ENCODE results near the gene N4BP2L2. TPM values are rescaled to one million over a fixed set of nuclear protein-coding genes. Genes with fewer than 3 reads are reported as not detected.

N4BP2L2 gene
- total and polyA plus RNA-seq, 7 experiments from 2014 or later, result 129 to 358 (median 216) TPM

DNA sequence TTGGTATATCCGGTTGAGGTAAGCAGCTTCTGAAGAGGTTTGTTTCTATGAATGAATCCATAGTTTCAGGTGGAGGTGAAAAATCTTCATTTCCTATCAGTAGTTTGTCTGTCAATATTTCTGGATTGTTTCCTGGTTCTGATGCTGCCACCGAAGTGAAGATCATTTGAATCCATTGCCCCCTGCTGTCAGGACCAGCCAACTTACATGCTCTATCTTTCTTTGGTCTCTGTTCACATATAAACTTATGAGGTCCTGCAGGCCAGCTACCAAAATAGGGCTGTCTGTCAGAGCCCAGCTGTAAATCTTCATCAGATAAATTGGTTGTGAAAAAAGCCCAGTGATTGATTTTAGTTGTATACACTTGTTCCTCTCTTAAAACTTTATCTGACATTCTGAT, 95.5 kb downstream of the N4BP2L2 start:
- Histone ChIP-seq H3K9me3 (ENCODE audit: control insufficient read depth in 2 of 3, low read length in 3 of 3) (no peaks in the 10 kb centered on the region), H3K4me1 (ENCODE audit: control insufficient read depth in 2 of 2, insufficient read depth in 2 of 2, low read length in 2 of 2) (no peaks in the 10 kb centered on the region), H3K4me3 (ENCODE audit: low read length) (no peak overlapping the region), H3K36me3 (ENCODE audit: control insufficient read depth in 2 of 3, insufficient read depth in 3 of 3, low read length in 3 of 3) (no peaks in the 10 kb centered on the region), H3K27ac (ENCODE audit: low read depth, low read length) (no peak overlapping the region), H3K27me3 (ENCODE audit: control insufficient read depth in 2 of 2, insufficient read depth in 2 of 2, low read length in 2 of 2) (no peaks in the 10 kb centered on the region)
- peak in 7 of 9 donors; percentile 12 to 59 (median 37) for DNase-seq
- POLR2A ChIA-PET, result interaction anchor here (1.4 kb wide), 1 partner anchor 13 kb away, joined by 5 read pairs; no protein-coding TSS in a partner anchor
- Mint-ChIP-seq H3K4me3 (no peak overlapping the region), H3K9me3 (no peaks in the 10 kb centered on the region), H3K27me3 (no peaks in the 10 kb centered on the region), H3K36me3 (peaks cover 2 to 15% (median 7%) of the 10 kb centered on the region in 5 donors), H3K27ac (peak overlapping the region in 3 of 9 donors; percentile 2 to 25 (median 6)), H3K4me1 (peaks cover 0 to 10% (median 3%) of the 10 kb centered on the region in 7 donors)
- intact Hi-C loops (cut with micrococcal nuclease), result loop anchor here (1.0 to 5.0 kb wide), 9 partner anchors 15 to 533 kb away; partner anchors contain the start of genes BRCA2 (in 1 of the 2), N4BP2L1 (in 1 of the 2) and ZAR1L (in 1 of the 2)
- CTCF ChIA-PET, result interaction anchor here (1.2 to 1.4 kb wide), 2 partner anchors 60 to 175 kb away, joined by 3 read pairs; no protein-coding TSS in a partner anchor
- peak; percentile 79 for ATAC-seq

DNA sequence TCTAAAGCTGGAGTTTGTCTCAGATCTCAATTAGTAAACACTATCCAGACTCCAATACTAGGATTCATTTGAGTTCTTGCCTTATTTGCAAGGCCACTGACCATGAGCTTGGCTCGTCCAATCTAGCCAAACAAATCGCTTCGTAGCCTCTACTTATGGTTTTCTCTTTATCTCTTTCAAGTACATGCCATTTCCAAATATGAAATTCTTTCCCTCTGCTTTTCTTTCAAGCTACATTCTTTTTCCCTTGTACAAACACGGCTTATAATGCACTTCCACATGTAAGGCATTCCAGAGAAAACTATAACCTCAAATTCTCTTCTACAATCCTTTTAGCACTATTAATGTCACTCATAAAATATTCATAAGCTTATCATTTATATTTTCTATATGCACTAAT, 99.7 kb downstream of the N4BP2L2 start:
- DNase-seq, result no peak
- Mint-ChIP-seq H3K27me3 (no peaks in the 10 kb centered on the region), H3K4me1 (peaks cover 0 to 6% (median 3%) of the 10 kb centered on the region in 7 donors), H3K27ac (no peak overlapping the region), H3K36me3 (peaks cover 2 to 19% (median 9%) of the 10 kb centered on the region in 5 donors), H3K9me3 (no peaks in the 10 kb centered on the region), H3K4me3 (no peak overlapping the region)
- no peak overlapping the region for H3K27ac ChIP-seq (ENCODE audit: low read depth, low read length)
- H3K9me3 ChIP-seq (ENCODE audit: control insufficient read depth in 2 of 3, low read length in 3 of 3), result no peaks in the 10 kb centered on the region
- intact Hi-C loops (cut with micrococcal nuclease), result no loop called here
- H3K36me3 ChIP-seq (ENCODE audit: control insufficient read depth in 2 of 3, insufficient read depth in 3 of 3, low read length in 3 of 3), result no peaks in the 10 kb centered on the region
- ChIA-PET CTCF (interaction anchor here (1.0 kb wide), 1 partner anchor 170 kb away, joined by 4 read pairs; no protein-coding TSS in a partner anchor), POLR2A (no interaction called here)
- no peaks in the 10 kb centered on the region for H3K4me1 ChIP-seq (ENCODE audit: control insufficient read depth in 2 of 2, insufficient read depth in 2 of 2, low read length in 2 of 2)
- H3K4me3 ChIP-seq (ENCODE audit: low read length), result no peak overlapping the region
- H3K27me3 ChIP-seq (ENCODE audit: control insufficient read depth in 2 of 2, insufficient read depth in 2 of 2, low read length in 2 of 2), result no peaks in the 10 kb centered on the region
- no peak for ATAC-seq

GRCh38 chr13:32432856-32433255, 105.7 kb downstream of the N4BP2L2 start:
- DNase-seq (no peak), ATAC-seq (no peak)
- no peak overlapping the region for H3K4me3 Mint-ChIP-seq
- H3K4me1 Mint-ChIP-seq, result peaks cover 5 to 22% (median 15%) of the 10 kb centered on the region in 7 donors
- peak overlapping the region in 1 of 9 donors; percentile 31 for H3K27ac Mint-ChIP-seq
- intact Hi-C loops (cut with micrococcal nuclease), result no loop called here
- peaks cover 8 to 10% of the 10 kb centered on the region in 2 donors for H3K4me1 ChIP-seq (ENCODE audit: control insufficient read depth in 2 of 2, insufficient read depth in 2 of 2, low read length in 2 of 2)
- no peak overlapping the region for H3K4me3 ChIP-seq (ENCODE audit: low read length)
- POLR2A ChIA-PET, result interaction anchor here (0.8 kb wide), 1 partner anchor 118 kb away, joined by 3 read pairs; the partner anchor contains the start of genes BRCA2 and ZAR1L
- H3K9me3 ChIP-seq (ENCODE audit: control insufficient read depth in 2 of 3, low read length in 3 of 3), result no peaks in the 10 kb centered on the region
- no peaks in the 10 kb centered on the region for H3K9me3 Mint-ChIP-seq
- H3K27me3 ChIP-seq (ENCODE audit: control insufficient read depth in 2 of 2, insufficient read depth in 2 of 2, low read length in 2 of 2), result no peaks in the 10 kb centered on the region
- H3K27me3 Mint-ChIP-seq, result no peaks in the 10 kb centered on the region
- CTCF ChIA-PET, result no interaction called here
- H3K36me3 ChIP-seq (ENCODE audit: control insufficient read depth in 2 of 3, insufficient read depth in 3 of 3, low read length in 3 of 3), result peaks cover 0 to 2% (median 0%) of the 10 kb centered on the region in 3 experiments
- peaks cover 0 to 9% (median 5%) of the 10 kb centered on the region in 5 donors for H3K36me3 Mint-ChIP-seq
- no peak overlapping the region for H3K27ac ChIP-seq (ENCODE audit: low read depth, low read length)

DNA sequence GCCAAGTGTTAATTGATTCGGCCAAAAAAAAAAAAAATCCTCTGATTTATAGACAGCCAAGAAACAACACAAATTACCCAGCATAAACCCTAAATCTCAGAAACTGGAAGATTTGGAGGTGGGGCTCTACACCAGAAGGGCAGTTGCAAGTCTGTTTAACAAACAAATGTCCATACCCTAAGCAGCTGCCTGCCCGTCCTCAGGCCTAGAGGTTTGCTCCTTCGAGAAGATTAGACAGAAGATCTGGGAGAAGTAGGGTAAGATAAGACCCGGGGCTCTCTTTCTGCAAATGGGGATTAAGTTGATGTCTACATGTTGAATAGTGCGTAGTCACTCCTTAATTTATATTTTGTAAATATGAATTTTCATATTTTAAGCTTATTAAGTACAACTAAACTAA, 107.2 kb downstream of the N4BP2L2 start:
- CTCF ChIA-PET, result no interaction called here

GRCh38 chr13:32430018-32430747, 108.4 kb downstream of the N4BP2L2 start:
- intact Hi-C loops (cut with micrococcal nuclease), result no loop called here
- Histone ChIP-seq H3K27me3 (ENCODE audit: control insufficient read depth in 2 of 2, insufficient read depth in 2 of 2, low read length in 2 of 2) (no peaks in the 10 kb centered on the region), H3K36me3 (ENCODE audit: control insufficient read depth in 2 of 3, insufficient read depth in 3 of 3, low read length in 3 of 3) (peaks cover 0 to 11% (median 0%) of the 10 kb centered on the region in 3 experiments), H3K27ac (ENCODE audit: low read depth, low read length) (no peak overlapping the region), H3K9me3 (ENCODE audit: control insufficient read depth in 2 of 3, low read length in 3 of 3) (no peaks in the 10 kb centered on the region), H3K4me3 (ENCODE audit: low read length) (no peak overlapping the region), H3K4me1 (ENCODE audit: control insufficient read depth in 2 of 2, insufficient read depth in 2 of 2, low read length in 2 of 2) (peaks cover 16 to 17% of the 10 kb centered on the region in 2 donors)
- ChIA-PET CTCF (no interaction called here), POLR2A (interaction anchor here (1.5 to 5.4 kb wide), 2 partner anchors 12 to 115 kb away, joined by 5 to 55 read pairs; partner anchors contain the start of genes BRCA2 and ZAR1L)
- H3K4me3 Mint-ChIP-seq, result peak overlapping the region in 1 of 10 donors; percentile 55
- H3K27me3 Mint-ChIP-seq, result no peaks in the 10 kb centered on the region
- peaks cover 17 to 38% (median 30%) of the 10 kb centered on the region in 7 donors for H3K4me1 Mint-ChIP-seq
- ATAC-seq (no peak), DNase-seq (no peak)
- no peaks in the 10 kb centered on the region for H3K9me3 Mint-ChIP-seq
- H3K27ac Mint-ChIP-seq, result peak overlapping the region in 8 of 9 donors; percentile 7 to 84 (median 44)
- peaks cover 0 to 13% (median 6%) of the 10 kb centered on the region in 5 donors for H3K36me3 Mint-ChIP-seq

More for the DNA sequence above, 107.2 kb downstream of the N4BP2L2 start:
- H3K9me3 ChIP-seq (ENCODE audit: control insufficient read depth in 2 of 3, low read length in 3 of 3), result no peaks in the 10 kb centered on the region
- no peak overlapping the region for H3K4me3 ChIP-seq (ENCODE audit: low read length)
- POLR2A ChIA-PET, result no interaction called here
- ATAC-seq (no peak), DNase-seq (no peak)
- H3K27ac Mint-ChIP-seq, result no peak overlapping the region
- H3K4me1 ChIP-seq (ENCODE audit: control insufficient read depth in 2 of 2, insufficient read depth in 2 of 2, low read length in 2 of 2), result peaks cover 8 to 10% of the 10 kb centered on the region in 2 donors
- intact Hi-C loops (cut with micrococcal nuclease), result no loop called here
- no peaks in the 10 kb centered on the region for H3K27me3 Mint-ChIP-seq
- no peak overlapping the region for H3K27ac ChIP-seq (ENCODE audit: low read depth, low read length)
- peaks cover 0 to 11% (median 0%) of the 10 kb centered on the region in 3 experiments for H3K36me3 ChIP-seq (ENCODE audit: control insufficient read depth in 2 of 3, insufficient read depth in 3 of 3, low read length in 3 of 3)
- H3K4me3 Mint-ChIP-seq, result no peak overlapping the region
- H3K36me3 Mint-ChIP-seq, result peaks cover 0 to 9% (median 8%) of the 10 kb centered on the region in 5 donors
- no peaks in the 10 kb centered on the region for H3K27me3 ChIP-seq (ENCODE audit: control insufficient read depth in 2 of 2, insufficient read depth in 2 of 2, low read length in 2 of 2)
- peaks cover 7 to 27% (median 19%) of the 10 kb centered on the region in 7 donors for H3K4me1 Mint-ChIP-seq
- no peaks in the 10 kb centered on the region for H3K9me3 Mint-ChIP-seq

DNA sequence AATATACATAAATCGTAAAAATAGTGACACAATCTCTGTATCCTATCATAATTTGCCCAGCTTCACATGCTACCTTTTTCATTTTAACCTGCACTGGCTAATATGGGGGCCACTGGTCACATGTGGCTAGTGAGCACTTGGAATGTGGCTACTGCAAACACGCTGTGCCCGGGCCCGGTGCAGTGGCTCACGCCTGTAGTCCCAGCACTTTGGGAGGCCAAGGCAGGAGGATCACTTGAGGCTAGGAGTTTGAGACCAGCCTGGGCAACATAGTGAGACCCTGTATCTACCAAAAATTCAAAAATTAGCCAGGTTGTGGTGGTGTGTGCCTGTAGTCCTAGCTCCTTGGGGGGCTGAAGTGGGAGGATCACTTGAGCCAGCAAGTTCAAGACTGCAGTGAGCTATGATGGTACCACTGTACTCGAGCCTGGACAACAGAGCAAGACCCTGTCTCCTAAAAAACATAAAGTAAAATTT, 109.1 kb downstream of the N4BP2L2 start:
- ChIA-PET CTCF (interaction anchor here (1.0 kb wide), 1 partner anchor 152 kb away, joined by 3 read pairs; no protein-coding TSS in a partner anchor), POLR2A (interaction anchor here (1.5 to 5.5 kb wide), 3 partner anchors 13 to 115 kb away, joined by 5 to 55 read pairs (median 26); partner anchors contain the start of genes BRCA2, N4BP2L2 and ZAR1L)
- Mint-ChIP-seq H3K4me3 (no peak overlapping the region), H3K27ac (peak overlapping the region in 6 of 9 donors; percentile 54 to 96 (median 94)), H3K4me1 (peaks cover 21 to 40% (median 34%) of the 10 kb centered on the region in 7 donors), H3K36me3 (peaks cover 0 to 15% (median 7%) of the 10 kb centered on the region in 5 donors), H3K9me3 (no peaks in the 10 kb centered on the region), H3K27me3 (no peaks in the 10 kb centered on the region)
- Histone ChIP-seq H3K9me3 (ENCODE audit: control insufficient read depth in 2 of 3, low read length in 3 of 3) (no peaks in the 10 kb centered on the region), H3K36me3 (ENCODE audit: control insufficient read depth in 2 of 3, insufficient read depth in 3 of 3, low read length in 3 of 3) (peaks cover 0 to 11% (median 0%) of the 10 kb centered on the region in 3 experiments), H3K4me1 (ENCODE audit: control insufficient read depth in 2 of 2, insufficient read depth in 2 of 2, low read length in 2 of 2) (peaks cover 19 to 20% of the 10 kb centered on the region in 2 donors), H3K4me3 (ENCODE audit: low read length) (no peak overlapping the region), H3K27me3 (ENCODE audit: control insufficient read depth in 2 of 2, insufficient read depth in 2 of 2, low read length in 2 of 2) (no peaks in the 10 kb centered on the region), H3K27ac (ENCODE audit: low read depth, low read length) (no peak overlapping the region)
- DNase-seq (no peak), ATAC-seq (no peak)
- intact Hi-C loops (cut with micrococcal nuclease), result loop anchor here (5.0 to 10.0 kb wide), 5 partner anchors 47 to 1388 kb away; partner anchors contain the start of genes FRY (in 2 of the 2) and RFC3 (in 1 of the 2)
